Hepatocyte (in vitro differentiated cells): ENCODE data around the gene KBTBD4. TPM values are rescaled to one million over a fixed set of nuclear protein-coding genes. Genes with fewer than 3 reads are reported as not detected.
"Not testable (repeated sequence)": the region's sequence is repeated elsewhere in the genome, so short reads cannot be mapped to it uniquely, and the experiment has no call there.

Experiments
- DNase-seq: peaks from one replicate; pipeline ENCODE4 v3.0.0-alpha.2; 2016; ENCODE audit warnings: low spot score
- H2AFZ ChIP-seq: fragments of 200-600 bp; sonication (generic); 2 replicates; pipeline ENCODE4 v1.6.0; 2016; ENCODE audit warnings: antibody characterized with exemption, mild to moderate bottlenecking
- H3K27ac ChIP-seq: fragments of 200-600 bp; sonication (generic); 2 replicates; pipeline ENCODE4 v1.5.1; 2016; ENCODE audit warnings: mild to moderate bottlenecking
- H3K27me3 ChIP-seq: fragments of 200-600 bp; sonication (generic); 2 replicates; pipeline ENCODE4 v1.6.1; 2016
- H3K36me3 ChIP-seq: fragments of 200-600 bp; sonication (generic); replicated peaks from 2 replicates; pipeline ENCODE4 v1.5.1; 2016; ENCODE audit warnings: low read depth; ENCODE audit not compliant: insufficient read depth
- H3K4me1 ChIP-seq: fragments of 200-600 bp; sonication (generic); 2 replicates; pipeline ENCODE4 v1.5.1; 2016; ENCODE audit warnings: mild to moderate bottlenecking, moderate library complexity; ENCODE audit not compliant: insufficient read depth
- H3K4me2 ChIP-seq: fragments of 200-600 bp; sonication (generic); 2 replicates; pipeline ENCODE4 v1.6.0; 2016
- H3K4me3 ChIP-seq: fragments of 200-600 bp; sonication (generic); 2 replicates; pipeline ENCODE4 v1.5.1; 2016; ENCODE audit warnings: mild to moderate bottlenecking
- H3K79me2 ChIP-seq: fragments of 200-600 bp; sonication (generic); 2 replicates; pipeline ENCODE4 v1.6.0; 2017; ENCODE audit warnings: mild to moderate bottlenecking
- H3K9me2 ChIP-seq: fragments of 200-600 bp; sonication (generic); replicated peaks from 2 replicates; pipeline ENCODE4 v1.6.0; 2017; ENCODE audit warnings: mild to moderate bottlenecking; ENCODE audit not compliant: insufficient read depth
- H3K9me3 ChIP-seq: fragments of 200-600 bp; sonication (generic); 2 replicates; pipeline ENCODE4 v1.5.1; 2016; ENCODE audit warnings: low read depth, mild to moderate bottlenecking
- H4K20me1 ChIP-seq: fragments of 200-600 bp; sonication (generic); 2 replicates; pipeline ENCODE4 v1.6.0; 2016; ENCODE audit warnings: mild to moderate bottlenecking; ENCODE audit not compliant: insufficient read depth, poor library complexity, severe bottlenecking
- CTCF ChIP-seq: fragments of 200-600 bp; sonication (generic); IDR thresholded peaks from 2 replicates; pipeline ENCODE4 v1.5.1; 2016; ENCODE audit warnings: antibody characterized with exemption, mild to moderate bottlenecking; ENCODE audit not compliant: poor library complexity
- EZH2 ChIP-seq: fragments of 200-600 bp; sonication (generic); IDR thresholded peaks from 2 replicates; pipeline ENCODE4 v1.6.1; 2016; ENCODE audit warnings: antibody characterized with exemption, mild to moderate bottlenecking, borderline replicate concordance
- EZH2phosphoT487 ChIP-seq: fragments of 200-600 bp; sonication (generic); IDR thresholded peaks from one replicate; pipeline ENCODE4 v1.6.1; 2018; ENCODE audit warnings: antibody characterized with exemption, mild to moderate bottlenecking, low read depth, moderate library complexity; ENCODE audit not compliant: unreplicated experiment, severe bottlenecking
- WGBS: methylation state at CpG from one replicate; pipeline ENCODE4 v1.1.6; 2016; ENCODE audit warnings: low lambda C conversion rate; ENCODE audit errors: missing lambda C conversion rate; 5-methylcytosine and 5-hydroxymethylcytosine counted together
- polyA plus RNA-seq: library from polyadenylated mRNA; unstranded; fragments of >200 nt; fragmentation: Nextera tagmentation; extraction: Ambion mirVana; gene quantifications from 2 replicates; pipeline ENCODE4 v1.2.1, GENCODE V29; 2016
- total RNA-seq: library from RNA; depleted of rRNA; stranded (reverse); fragments of >200 nt; gene quantifications from 2 replicates; pipeline ENCODE4 v1.2.3, GENCODE V29; 2014

The KBTBD4 gene
- total and polyA plus RNA-seq, 2 experiments from 2014 or later, result 14.6 to 18.2 TPM

DNA sequence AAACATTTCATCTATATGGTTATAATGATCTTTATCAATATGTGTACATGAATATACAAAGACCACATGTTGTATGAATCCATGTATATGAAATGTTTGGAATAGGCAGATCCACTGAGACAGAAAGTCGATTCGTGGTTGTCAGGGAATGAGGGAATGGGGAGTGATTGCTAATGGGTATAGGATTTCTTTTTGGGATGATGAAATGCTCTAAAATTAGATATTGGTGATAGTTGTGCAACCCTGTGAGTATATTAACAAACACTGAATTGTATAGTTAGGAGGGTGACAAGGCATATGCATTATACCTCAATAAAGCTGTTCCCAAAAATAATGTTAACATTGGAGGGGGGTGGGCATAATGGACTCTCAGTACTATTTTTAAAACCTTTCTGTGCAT is 18.3 kb downstream of the KBTBD4 start:
- Histone ChIP-seq H3K4me1 (peaks cover 4% of the 10 kb centered on the region), H3K4me2 (no peak overlapping the region), H3K4me3 (no peak overlapping the region), H3K9me3 (no peaks in the 10 kb centered on the region), H3K36me3 (no peaks in the 10 kb centered on the region), H4K20me1 (no peaks in the 10 kb centered on the region), H3K27me3 (no peaks in the 10 kb centered on the region), H3K79me2 (peaks cover 5% of the 10 kb centered on the region), H3K27ac (no peak overlapping the region), H3K9me2 (no peaks in the 10 kb centered on the region), H2AFZ (no peak overlapping the region)
- 96% methylated on average over 2 of the region's 2 CpGs for WGBS
- TF ChIP-seq EZH2 (no peak), CTCF (no peak), EZH2phosphoT487 (no peak)
- DNase-seq, result no peak

DNA sequence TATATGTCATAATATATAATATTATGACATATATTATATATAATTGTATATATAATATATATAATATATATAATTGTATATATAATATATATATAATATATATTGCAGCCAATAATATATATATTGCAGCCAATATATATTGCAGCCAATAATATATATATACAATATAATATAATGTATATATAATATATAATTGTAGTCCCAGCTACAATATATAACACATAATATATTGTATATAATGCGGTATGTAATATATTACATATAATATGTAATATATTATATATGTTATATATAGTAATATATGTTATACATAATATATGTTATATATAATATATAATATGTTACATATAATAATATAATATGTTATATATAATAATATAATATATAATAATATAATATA is 20.1 kb downstream of the KBTBD4 start:
- no peak overlapping the region for H3K4me3 ChIP-seq
- no peaks in the 10 kb centered on the region for H3K79me2 ChIP-seq
- TF ChIP-seq EZH2, result no peak
- no peak for TF ChIP-seq CTCF
- DNase-seq, result no peak
- H4K20me1 ChIP-seq, result no peaks in the 10 kb centered on the region
- H3K27me3 ChIP-seq, result no peaks in the 10 kb centered on the region
- no peak overlapping the region for H2AFZ ChIP-seq
- H3K4me2 ChIP-seq, result no peak overlapping the region
- no peak overlapping the region for H3K27ac ChIP-seq
- no peaks in the 10 kb centered on the region for H3K9me2 ChIP-seq
- H3K36me3 ChIP-seq, result no peaks in the 10 kb centered on the region
- H3K4me1 ChIP-seq, result no peaks in the 10 kb centered on the region
- H3K9me3 ChIP-seq, result no peaks in the 10 kb centered on the region
- WGBS, result 94% methylated on average over 1 of the region's 1 CpG

- not testable (repeated sequence) for H3K36me3 ChIP-seq, H3K4me2 ChIP-seq, H3K4me3 ChIP-seq, H2AFZ ChIP-seq, H3K9me2 ChIP-seq, H3K79me2 ChIP-seq, DNase-seq, H3K4me1 ChIP-seq, H3K27ac ChIP-seq, H3K27me3 ChIP-seq, H4K20me1 ChIP-seq, H3K9me3 ChIP-seq
- whole genome bisulfite sequencing, result 90% methylated on average over 12 of the region's 12 CpGs
These were observed 21.8 kb downstream of the KBTBD4 start for GRCh38 chr11:47557004-47557403.

- DNase-seq, result no peak
- H2AFZ ChIP-seq, result peak overlapping the region; percentile 64
- peak overlapping the region; percentile 55 for H3K27ac ChIP-seq
- peaks cover 28% of the 10 kb centered on the region for H4K20me1 ChIP-seq
- H3K9me3 ChIP-seq, result no peaks in the 10 kb centered on the region
- no peaks in the 10 kb centered on the region for H3K36me3 ChIP-seq
- TF ChIP-seq EZH2phosphoT487, result no peak
- TF ChIP-seq CTCF, result no peak
- TF ChIP-seq EZH2, result no peak
- WGBS, result 23% methylated on average over 9 of the region's 9 CpGs
- peaks cover 9% of the 10 kb centered on the region for H3K4me1 ChIP-seq
- peaks cover 45% of the 10 kb centered on the region for H3K79me2 ChIP-seq
- H3K9me2 ChIP-seq, result no peaks in the 10 kb centered on the region
- H3K4me2 ChIP-seq, result peak overlapping the region; percentile 79
- no peaks in the 10 kb centered on the region for H3K27me3 ChIP-seq
- H3K4me3 ChIP-seq, result peak overlapping the region; percentile 45
These were observed 25.4 kb downstream of the KBTBD4 start for GRCh38 chr11:47553406-47553743.
